GM08714 (cell line): Measurements from ENCODE around the gene APBA3.

ENCODE experiments used
- H3K4me3 ChIP-seq: fragments of 200-500 bp; sonication (Bioruptor generic); 2 replicates; pipeline ENCODE4 v1.5.1; 2014; ENCODE audit warnings: mild to moderate bottlenecking, low read length, inconsistent platforms
- ZNF274 ChIP-seq: IDR thresholded peaks from 2 replicates; pipeline ENCODE4 v1.6.1; 2012; ENCODE audit warnings: mild to moderate bottlenecking, low read depth, low read length

The APBA3 gene

DNA sequence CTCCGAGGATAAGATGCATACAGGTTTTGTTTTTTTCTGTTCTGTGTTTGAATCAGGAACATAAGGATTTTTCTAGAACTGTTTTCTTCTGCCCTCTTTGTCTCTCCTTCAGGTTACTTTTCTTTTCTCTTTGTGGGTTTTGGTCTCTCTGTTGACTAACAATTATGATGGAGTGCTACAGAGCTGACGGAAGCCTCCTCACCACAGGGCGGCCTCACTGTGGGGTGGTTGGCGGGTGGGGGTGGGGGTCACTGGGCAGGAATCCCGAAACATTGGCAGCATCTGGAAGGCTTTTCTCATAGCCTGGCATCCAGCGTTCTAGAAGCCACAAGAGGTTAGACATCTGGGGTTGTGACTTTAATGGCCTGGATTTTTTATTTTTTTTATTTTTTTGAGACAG is 36.6 kb upstream of the APBA3 start:
- H3K4me3 ChIP-seq = no peak overlapping the region
- no peak for TF ChIP-seq ZNF274

DNA sequence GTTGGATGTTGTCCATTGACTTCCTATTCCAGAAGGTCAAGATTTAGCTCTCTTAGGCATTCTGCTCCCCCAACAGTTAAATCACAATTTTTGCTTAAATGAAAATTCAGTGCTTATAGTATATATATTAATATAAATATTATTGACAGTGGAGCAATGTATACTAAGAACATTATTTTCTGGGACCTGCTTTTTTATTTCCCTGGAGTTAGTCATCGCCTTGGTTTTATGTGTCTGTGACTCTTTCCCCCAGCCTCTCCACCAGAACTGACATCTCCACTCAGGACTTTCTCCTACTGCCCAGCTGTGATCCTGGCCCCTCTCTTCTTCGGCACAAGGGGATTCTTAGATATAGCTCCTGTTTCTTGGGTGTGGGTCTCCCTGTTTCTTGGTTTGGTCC is 34.9 kb upstream of the APBA3 start:
- no peak for TF ChIP-seq ZNF274
- no peak overlapping the region for H3K4me3 ChIP-seq

DNA sequence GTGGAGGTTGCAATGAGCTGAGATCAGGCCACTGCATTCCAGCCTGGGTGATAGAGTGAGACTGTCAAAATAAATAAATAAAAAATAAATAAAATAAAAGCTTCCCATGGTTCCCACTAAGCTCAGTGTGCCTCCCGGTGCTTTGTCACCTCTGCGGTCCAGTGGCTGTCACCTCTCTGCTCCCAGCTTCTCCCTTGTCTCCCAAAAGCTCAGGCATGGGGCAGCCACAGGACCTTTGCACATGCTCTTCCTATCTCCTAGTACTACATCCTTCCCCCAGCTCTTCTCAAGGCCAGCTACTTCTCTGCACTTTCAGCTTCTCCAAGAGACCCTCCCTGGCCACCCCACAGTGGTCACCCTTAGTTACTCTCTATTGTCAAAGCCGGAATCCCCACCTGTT is 32.3 kb upstream of the APBA3 start:
- no peak for TF ChIP-seq ZNF274
- H3K4me3 ChIP-seq = no peak overlapping the region

DNA sequence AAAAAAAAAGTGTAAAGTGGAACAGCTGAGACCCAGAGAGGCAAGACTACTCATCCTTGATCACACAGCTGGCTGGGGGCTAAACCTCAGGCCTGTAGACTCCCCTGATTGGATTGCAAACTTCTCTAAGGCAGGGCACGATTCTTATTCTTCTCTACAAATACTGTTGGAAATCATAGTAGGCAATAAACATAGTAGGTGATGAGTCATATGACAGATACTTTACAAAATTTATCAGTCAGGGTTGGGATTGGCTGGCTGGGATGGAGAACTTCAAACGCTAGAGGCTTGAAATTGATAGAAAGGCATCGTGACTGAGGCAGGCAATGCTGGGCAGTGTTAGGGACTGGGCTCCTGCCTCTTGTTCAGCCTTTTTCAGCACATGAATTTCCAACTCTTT is 30.6 kb upstream of the APBA3 start:
- no peak for TF ChIP-seq ZNF274
- H3K4me3 ChIP-seq = no peak overlapping the region

DNA sequence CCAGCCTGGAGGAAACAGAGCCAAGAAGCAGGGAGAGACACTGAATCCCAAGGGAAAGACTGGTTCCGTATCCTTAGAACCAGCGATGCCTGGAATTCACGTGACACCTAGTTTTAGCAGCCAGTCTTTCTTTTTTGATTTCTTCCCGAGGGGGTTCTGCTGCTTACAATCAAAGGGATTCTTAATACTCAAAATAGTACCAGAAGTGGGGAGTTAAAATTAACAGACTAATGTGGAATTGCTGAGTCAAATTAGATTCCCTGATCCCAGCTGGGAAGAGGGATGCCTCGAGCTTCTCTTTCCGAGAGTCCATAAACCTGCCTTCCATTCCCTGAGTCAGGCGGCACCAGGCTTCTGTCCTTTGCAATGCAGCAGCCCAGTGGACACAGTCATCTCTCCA is 29.4 kb upstream of the APBA3 start:
- TF ChIP-seq ZNF274 = no peak
- no peak overlapping the region for H3K4me3 ChIP-seq

DNA sequence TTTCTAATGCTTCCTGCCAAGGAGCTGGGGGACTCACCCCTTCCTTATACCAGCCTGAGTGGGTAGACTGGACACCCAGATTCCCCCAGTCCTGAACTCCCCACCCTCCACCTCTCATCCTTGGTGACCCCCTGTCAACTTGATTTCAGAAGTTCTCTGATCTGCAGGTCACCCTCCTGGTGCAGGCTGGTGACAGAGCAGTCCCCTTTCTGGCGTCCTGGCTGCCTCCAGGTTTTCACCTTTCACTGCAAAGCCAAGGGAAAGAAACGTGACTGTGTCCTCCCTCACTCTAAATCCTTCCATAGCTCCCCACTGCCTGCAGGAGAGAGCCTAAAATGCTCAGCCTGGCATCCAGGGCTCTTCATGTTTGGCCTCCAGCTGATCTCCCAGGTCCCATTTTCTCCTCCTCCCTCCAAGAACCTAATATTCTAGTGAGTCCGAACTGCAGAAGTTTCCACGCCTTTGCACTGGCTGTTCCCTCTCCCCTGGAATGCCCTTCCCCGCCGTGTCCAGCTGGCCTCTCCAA is 28.8 kb upstream of the APBA3 start:
- no peak for TF ChIP-seq ZNF274
- H3K4me3 ChIP-seq = no peak overlapping the region

DNA sequence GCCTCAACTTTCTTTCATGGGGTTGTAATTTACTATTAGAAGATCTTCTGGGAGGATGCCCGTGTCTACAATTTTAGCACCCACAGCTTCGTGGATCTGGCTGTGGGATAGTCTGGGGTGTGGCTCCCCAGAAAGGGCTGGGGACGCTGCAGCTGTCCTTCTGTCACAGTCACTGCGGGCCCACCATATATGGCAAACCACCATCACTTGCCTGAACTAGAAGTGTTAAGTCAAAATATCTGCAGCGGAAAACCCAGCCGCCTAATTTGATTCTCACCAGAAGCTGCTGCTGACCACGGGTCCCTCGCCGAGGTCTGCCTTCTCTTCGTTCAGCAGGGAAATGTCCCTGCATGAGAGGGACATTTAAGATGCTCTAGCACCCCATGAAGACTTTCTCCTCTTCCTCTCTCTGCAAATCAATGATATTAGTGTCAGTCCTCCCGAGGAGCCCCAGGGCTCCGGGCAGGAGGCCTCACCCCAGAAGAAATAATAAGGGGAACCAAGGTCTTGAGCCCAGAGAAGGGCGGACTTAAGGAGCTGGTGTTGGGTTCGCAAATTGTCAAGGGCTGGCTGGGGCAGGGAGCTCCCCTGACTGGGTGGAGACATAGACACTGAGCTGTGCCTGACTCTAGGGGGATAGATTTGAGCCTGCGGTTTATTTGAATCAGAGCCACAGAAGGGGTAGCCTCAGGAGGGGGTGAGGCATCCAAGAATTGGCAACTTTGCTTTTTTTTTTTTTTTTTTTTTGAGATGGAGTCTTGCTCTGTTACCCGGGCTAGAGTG is 27.7 kb upstream of the APBA3 start:
- TF ChIP-seq ZNF274 = no peak
- no peak overlapping the region for H3K4me3 ChIP-seq

DNA sequence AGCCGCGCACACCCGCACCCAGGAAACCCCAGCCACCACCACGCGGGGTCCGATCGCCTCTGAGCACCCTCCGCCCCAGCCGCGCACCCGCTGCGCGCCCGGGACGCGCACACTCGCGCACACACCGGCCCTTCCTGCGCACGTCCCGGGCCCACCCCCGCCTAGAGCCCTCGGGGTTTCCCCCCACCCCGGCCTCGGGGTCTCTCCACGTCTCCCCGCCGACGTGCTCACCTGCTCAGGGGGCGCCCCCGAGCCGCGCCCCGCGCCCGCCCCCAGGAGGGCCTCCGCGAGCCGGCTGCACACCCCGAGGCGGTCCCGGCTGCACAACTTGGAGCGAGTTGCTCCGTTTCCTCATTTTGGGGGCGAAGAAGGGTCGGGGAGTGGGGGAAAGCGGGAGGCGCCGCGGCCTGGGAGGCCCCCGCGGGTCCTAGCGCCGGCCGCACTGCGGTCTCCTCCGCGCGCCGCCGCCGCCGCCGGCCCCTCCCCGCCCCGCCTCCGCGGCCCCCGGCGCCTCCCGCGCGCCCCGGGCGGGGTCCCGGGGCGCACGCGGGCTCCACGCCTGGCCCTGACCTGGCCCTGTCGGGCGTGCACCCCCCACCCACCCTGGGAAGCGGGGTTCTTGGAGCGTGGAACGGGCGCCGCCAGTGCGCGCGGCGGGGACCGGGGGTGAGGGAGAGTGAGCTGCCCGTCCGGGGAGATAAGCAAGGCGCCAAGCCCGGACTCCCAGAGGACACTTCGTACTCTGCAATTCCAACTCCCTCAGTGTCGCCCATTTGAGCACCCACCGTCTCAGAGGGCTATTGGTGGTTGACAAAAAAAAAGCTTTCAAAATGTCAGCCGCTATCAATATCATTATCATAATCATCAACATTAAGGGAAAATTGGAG is 24.7 kb upstream of the APBA3 start, which contains the start of gene MATK:
Gene MATK (minus strand): TSS at position 444 of the 887 bp plus-strand sequence. CDS start 1,246 bp downstream, outside the sequence.
- peak within 1 kb of the TSS; percentile 25; the same call in 1 of the 2 replicates for H3K4me3 ChIP-seq
- TF ChIP-seq ZNF274 = no peak

DNA sequence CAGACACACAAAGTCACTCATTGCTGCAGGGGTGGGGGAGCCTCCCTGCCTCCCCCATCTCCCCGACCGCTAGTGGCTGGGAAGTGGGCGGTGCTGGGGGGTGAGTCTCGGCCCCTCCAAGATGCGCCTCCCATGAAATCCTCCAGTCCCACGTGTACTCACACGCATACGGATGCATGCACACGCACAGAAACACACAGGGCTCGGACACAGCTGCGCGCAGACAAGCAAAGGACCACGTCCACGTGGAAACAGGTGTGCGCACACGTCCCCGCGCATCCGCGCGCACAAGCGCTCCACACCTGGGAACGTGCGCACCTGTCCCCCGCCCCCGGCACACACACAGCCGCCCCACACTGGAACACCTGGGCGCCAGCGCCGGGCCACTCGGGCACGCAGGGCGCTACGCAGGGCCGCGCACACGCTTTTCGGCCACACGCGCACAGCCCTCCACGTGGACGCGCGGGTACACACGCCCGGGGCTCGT is 24.0 kb upstream of the APBA3 start:
- TF ChIP-seq ZNF274 = no peak
- peak overlapping the region; percentile 25; the same call in 1 of the 2 replicates for H3K4me3 ChIP-seq

DNA sequence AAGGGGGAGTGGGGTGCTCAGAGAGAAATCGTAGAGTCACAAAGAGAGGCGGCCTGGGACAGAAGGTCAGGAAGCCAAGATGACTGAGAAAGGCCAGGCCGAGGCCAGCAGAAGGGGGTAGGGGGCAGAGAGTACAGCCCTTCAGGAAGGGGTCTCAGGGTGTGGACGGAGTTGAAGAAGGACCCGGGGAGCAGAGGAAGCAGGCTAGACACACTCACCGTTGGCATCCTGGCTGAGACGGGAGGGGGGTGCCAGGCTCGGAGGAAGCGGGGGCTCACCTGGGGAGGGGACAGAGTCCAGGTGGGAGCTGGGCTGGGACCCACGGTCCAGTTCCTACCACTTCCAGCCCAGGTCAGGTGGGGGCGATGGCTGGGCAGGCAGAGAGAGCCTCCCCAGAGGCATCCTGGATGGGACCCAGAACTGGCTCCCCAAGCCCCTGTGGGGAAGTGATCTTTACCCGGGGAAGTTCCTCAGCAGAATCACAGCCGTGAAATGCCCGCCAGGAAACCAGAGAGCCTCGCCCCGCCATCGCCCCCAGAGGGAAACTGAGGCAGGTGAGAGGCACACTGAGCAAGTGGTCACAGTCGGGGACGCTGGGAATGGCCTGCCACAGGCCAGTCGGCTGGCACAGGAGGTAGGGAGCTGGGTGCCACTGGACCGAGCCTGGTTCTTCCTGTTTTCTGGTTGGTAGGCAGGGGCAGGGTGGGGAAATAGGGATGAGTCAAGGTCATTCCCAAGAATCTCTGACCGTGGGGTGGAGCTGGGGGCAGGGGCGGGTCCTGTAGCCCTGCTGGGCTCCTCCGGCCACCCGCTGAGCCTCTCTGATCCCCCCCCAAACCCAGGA is 23.3 kb upstream of the APBA3 start:
- H3K4me3 ChIP-seq = no peak overlapping the region
- TF ChIP-seq ZNF274 = no peak

DNA sequence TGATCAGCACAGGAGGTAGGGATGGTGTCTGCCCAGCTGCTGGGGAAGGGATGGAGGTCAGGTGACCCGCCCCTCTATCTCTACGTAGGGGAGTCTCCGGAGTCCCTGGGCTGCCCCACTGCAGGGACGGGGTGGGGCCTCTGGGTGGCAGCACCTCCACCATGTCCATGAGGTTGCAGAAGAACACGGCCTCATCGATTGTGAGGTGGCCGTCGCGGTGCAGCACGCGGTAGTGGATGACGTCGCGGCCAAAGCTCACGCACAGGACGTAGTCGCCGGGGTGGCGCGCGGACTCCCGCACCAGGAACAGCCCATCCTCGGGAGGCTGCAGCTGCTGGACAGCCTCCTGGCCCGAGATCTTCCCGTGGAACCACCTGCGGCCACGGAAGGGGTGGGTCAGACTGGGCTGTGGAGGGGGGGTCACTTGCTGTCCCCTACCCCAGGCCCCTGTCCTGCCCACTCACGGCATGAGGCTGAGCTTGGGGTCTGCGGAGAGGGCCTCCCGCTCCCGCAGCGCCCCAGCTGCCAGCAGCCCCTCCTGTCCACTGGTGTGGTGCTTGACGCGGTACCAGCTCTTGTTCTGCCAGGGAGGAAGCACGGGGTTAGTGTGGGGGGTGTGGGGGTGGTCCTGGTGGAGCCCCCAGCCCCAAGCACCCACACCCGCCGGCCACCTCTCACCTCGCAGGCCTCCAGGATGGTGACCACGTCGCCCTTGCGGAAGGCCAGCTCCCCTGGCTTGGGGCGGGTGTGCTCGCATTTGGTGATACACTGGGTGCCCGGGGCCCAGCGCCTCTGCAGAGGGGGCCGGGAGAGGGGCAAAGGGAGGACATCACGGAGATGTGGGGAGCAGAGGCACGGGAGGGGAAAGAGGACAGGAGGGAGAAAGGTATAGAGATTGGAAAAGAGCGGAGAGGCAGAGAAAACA is 22.4 kb upstream of the APBA3 start:
- no peak overlapping the region for H3K4me3 ChIP-seq
- TF ChIP-seq ZNF274 = no peak

DNA sequence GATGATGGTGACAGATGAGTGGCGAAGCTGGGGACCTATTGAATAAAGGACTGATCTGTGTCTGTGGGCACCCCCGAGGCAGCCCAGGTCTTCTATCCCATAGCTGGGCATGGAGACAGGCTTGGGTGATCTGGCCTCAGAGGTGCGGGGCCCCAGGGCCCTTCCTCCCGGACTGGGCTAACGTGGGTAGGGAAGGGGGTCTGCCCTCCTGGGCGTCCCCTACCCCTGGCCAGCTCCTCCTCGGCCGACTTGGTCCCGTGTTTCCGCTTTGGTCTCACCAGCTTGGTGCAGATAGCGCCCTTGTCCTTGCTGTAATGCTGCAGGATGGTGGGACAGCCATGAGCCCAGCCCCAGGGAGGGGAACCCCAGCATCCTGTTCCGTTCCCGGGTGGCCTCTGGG is 21.4 kb upstream of the APBA3 start:
- no peak overlapping the region for H3K4me3 ChIP-seq
- no peak for TF ChIP-seq ZNF274

DNA sequence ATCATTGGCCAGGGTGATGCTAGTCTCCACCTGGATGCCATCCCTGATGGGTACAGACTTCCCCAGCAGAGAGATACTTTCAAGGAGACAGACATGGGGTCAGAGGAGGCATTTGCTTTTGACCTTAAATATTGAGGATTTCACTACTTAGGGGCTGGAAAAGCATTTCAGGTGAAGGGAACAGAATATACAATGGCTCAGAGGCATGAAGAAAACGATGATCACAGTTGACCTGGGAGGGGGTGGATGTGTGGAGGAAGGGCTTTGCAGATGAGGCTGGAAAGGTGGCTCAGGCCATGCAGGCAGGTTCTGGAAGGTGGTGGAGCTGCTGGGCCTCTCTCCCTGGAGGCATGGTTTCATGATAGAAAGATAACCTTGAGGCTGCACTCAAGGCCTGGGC is 20.8 kb upstream of the APBA3 start:
- H3K4me3 ChIP-seq = no peak overlapping the region
- TF ChIP-seq ZNF274 = no peak
